ENCODE measurements around the gene JARID2.
A peak's percentile ranks its signal among the peaks of the same experiment; 100 is the strongest.

The JARID2 gene

DNA sequence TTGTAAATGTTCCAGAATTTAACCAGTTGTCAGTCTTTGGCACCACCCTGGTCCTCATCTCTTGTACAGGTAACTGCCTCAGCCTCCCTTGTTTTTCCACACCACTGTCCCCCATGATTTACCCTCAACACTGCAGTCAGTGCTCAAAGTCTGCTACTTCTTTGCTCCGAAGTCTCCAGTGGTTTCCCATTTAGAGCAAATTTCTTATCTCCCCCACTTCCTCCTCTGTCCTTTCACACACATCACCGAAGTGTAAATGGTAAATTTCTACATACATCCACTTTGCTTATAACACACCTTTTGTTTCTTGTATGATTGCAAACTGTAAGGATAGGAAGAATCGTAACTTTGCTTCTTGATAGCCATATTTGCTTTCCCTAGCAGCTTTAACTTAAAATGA is 115.3 kb downstream of the JARID2 start:
- no peak for DNase-seq

DNA sequence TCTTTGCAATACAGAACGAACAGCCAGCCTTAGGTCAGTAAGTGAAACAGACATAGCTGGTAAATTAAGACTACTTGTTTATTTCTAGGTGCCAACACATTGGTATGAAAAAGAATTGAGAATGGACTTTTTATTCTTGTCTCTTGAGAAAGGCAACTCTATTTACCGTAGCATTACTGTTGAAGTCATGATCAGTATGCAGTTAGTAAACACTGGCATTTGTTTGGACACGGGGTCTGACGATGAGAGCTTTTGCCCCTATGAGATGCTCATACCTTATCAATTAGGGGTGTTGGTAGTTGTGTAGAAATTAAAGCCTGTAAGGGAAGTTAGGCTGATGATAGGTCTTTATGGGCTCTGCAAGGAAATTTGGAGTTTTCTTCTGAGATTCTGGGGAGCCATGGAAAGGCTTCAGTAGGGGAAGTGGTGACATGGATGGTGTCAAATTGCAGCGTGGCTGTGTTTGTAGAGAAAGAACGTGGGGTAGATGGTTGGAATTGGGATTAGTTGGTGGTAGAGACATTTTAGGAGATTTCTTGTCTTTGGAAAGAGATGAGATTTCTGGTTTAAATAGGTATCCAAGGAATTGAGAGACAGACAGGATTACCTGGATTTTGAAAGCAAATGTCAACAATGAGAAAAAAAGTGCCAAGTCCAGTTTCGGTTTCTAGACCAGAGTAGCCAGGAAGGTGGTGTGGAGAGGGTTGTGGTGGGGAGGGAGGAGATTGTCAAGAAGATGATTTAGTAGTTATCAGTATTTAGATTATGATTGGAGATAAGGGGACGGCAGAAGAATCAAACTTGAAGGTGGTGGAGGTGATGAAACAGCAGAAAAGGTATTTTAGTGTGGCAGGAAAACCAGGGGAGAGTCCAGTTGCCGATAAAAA is 116.6 kb downstream of the JARID2 start:
- no peak for DNase-seq

DNA sequence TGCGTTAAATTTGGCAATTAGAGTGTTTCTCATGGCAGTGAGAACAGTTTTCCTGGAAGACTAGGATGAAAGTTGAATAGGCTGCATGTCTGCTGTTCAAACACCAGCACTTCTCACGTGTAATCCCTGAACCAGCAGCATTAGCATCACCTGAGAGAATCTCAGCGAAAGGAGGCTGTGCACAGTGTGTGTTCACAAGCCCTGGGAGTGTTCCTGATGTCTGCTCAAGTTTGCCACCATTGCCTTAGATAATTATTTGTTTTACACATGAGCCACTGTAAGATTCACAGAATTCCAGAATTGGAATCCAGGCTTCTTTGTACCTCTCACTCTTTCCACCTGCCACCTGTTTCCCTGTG is 117.3 kb downstream of the JARID2 start:
- no peak for DNase-seq

DNA sequence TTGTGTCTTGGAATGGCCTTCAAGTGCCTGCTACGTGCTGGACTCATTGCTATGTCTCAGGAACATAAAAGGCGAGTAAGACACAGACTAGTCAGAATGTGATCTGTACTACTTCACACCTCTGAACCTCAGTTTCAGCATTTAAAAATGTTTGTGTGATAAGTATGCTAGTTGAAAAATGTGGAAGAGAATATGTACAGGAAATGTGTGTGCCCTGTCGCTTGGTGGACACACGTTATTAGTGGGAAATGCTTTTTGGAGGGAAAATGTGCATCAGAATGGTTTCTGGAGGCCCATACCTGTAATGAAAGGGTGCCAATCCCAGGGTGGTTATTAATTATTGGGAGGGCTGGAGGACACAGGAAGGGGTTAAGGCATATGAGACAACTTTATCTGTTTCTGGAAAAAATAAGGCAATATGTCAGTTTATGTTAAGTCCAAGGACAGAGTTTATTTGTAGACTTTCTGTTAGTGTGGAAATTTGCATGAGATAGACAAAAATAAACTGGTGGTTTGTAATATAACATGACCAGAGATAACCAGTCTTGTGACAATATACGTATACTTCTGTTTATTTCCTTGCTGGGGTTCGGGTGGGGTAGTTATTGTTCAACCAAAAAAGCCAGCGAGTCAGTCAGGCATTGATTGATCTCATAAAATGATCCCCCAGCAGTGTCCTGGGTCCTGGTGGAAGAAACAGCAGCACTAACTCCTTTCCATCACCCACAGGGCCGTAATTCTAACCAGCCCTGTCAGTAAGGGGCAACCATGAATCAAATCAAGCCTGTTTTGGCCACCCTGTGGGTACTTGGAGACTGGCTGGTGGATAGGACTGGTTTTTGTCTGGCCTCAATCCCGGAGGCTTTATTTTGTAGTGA is 117.9 kb downstream of the JARID2 start:
- no peak for DNase-seq

DNA sequence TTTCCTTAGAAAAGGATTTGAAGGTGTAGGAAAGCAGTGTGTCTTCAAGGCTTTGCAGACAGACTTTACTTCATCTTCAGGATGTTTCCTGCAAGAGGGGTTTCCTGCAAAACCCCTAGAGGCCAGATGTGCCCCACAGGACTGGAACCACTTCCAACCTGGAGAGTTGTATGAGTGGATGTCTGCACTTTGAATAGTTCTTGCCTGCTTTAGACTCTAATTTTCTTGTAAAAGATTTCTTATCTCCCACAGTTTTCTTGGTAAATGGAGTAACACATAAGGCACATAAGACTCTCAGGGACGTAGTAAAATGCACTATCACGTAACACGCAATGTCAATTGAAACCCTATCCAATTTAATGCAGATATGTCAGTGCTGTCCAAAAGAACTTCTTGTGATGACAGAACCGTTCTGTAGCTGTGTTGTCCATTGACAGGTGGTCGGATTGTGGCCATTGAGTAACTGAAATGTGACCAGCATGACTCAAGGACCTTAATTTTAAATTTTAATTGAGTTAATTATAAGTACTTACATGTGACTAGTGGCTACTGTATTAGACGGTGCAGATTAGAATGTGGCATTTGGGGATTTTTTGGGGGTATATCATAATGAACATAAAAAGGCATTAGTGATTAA is 118.7 kb downstream of the JARID2 start:
- DNase-seq, result no peak

DNA sequence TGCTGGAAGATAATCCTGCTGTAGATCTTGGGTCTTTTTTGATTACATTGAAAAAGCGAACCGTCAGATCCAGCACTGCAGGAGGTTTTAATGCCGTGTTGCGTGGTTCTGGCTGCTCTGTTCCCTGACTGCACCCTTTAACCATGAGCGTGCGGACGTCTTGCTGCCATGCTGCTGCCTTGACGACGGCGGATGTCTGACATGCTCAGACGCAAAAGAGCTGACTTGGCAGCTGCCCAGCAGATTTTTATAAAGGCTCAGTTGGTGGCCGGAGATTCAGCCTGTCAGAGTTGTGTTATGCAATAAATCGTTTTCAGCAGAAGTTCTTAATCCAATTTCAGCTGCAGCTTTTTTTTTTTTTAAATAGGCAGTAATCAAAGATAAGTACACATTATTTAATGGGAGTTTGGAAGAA is 119.4 kb downstream of the JARID2 start:
- DNase-seq, result peak; percentile 42 to 65

DNA sequence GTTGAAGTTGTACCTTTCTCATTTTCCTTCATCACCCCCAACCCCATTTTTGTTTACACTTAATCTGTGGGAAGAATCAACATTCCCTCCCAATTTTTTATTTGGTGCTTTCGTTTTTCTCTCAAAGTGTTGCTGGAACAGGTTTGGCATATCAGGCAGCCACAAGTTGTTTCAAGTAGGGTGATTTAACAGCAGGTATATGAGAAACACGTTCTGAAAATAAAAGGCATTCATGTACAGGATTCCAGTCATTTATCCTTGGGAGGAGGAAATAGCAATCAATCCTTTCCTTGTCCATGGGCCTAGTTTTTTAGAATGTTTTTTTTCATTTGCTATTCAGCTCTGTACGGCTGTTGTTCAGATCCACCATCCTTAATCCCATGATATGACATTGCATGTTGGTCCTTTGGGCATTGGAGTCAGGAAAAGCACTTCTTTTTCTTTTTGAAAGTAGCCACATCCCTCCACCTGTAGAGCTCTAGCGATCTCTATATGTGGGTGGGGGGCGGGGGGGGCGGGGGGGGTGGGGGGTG is 120.2 kb downstream of the JARID2 start:
- no peak for DNase-seq

DNA sequence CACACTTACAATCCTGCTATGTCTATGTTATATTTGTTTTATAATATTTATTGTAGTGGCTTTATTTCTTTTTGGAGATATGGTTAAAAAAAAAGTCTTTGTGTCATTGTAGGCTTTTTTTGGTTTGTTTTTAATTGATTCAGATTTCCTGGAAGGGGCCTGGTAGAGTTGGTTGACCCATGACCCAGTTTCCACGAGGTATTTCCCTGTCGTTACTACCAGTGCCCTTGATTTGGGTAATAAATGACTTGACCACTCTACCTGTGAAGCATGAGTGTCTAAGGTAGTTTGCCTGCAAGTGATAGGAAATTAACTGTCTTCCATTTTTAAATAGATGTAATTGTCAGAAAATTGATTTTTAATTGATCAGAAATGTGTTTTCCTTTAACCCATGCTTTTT is 121.0 kb downstream of the JARID2 start:
- no peak for DNase-seq

DNA sequence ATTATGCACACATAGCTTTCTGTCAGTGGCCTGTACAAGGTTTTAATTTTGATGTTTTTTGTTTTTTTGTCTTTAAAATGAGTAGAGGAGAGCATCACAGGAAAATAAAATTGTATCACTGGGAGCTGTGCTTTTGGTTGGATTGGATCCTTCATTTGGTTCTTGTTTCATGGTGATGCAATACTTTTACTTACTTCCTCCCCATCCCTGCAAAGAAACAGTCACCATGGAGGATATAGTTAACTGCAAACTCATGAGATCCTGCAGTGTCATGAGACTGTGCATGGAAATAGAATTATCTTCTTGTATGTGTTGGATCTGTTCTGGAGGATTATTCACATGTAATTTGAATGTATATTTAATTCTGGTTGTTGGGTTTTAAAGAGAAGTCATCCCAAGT is 122.3 kb downstream of the JARID2 start:
- DNase-seq, result no peak

DNA sequence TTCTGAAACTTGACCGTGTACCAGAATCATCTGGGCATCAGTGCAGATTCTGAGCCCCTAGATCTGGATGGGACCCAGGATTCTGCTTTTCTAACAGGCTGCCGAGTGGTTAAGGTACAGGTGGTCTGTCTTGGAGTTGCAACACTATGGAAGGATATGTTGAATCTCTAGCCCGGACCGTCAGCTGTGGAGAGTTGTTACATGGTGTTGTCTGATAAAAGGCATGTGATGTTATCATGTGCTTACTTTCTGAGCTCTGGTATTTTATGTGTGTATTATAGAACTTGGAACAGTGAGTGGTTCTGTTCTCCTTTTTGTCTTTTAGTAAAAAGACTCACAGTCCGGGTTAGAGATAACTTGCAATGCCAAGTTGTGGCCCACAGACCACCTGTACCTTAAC is 123.0 kb downstream of the JARID2 start:
- no peak for DNase-seq

DNA sequence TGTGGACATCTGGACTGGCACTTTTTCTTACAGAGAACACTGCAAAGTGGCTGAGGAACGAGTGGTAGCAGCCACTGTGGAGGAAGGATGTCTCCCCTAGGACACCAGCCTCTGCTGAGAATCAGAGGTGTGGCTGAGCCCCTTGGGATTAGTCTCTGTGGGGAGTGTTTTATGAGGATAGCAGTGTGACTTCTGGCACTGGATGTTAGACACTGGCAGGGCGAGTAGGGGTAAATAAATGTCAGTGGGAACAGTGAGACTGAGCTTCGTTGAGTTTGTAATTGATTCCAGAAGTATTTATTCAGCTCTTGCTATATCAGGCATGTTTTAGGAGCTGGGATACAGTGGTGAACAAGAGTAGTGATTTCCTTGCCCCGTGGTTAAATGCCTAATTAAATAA is 124.0 kb downstream of the JARID2 start:
- no peak for DNase-seq

DNA sequence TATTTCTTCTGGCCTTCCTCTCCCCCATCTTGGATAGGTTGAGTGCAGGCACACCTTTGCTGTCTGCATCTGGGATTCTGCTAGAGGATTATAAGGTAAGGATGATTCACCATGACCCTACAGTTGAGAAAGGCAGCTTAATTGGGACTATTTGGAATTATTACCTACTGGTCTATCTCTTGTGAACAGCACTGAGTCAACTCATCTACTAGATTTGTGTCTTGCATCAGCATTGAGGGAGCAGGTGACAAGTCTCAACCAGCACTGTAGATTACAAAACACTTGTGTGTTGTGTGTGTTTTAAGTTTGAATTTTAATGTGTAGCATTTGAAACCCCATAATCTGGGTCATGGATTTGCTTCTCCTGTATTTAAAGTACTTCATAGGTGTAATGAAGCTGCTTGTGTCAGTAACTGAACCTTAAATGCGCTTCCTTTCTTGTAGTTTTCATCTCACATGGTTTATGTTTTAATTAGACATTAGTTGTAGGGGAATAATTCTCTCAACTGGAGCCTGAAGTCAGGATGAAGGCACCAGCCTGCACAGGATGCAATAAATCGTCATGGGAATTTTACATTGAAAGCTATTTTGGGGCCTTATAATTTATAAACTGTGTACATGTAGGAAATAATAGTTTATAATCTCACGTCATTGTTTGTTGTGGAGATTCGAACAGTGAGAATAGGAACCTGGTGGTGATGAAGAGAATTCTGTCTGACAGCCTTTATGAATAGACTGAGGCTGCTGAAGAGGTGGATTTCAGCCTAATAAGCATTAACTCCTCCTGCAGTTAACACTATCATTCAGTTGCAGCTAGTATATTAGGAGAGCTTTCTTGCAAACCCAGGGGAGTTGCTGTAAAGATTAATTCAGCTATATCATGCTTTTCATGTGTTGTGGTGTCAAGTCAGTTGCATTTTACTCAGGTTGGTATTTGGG is 125.1 kb downstream of the JARID2 start:
- DNase-seq, result no peak

DNA sequence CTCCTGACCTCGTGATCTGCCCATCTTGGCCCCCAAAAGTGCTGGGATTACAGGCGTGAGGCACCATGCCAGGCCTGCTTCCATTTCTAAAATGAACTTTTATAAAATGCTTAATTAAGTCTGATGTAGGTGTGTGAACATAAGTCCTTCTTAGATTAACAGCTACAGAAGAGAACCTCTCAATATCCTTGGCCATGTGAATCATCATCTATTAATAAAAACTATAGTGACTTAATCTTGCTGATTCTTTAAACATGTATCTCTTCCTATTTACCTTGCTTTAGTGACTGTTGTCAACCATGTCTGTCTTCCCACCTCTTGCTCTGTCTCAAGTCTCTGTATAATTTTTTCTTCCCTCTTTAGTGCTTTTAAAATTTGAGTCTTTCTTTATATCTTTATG is 127.1 kb downstream of the JARID2 start:
- no peak for DNase-seq

DNA sequence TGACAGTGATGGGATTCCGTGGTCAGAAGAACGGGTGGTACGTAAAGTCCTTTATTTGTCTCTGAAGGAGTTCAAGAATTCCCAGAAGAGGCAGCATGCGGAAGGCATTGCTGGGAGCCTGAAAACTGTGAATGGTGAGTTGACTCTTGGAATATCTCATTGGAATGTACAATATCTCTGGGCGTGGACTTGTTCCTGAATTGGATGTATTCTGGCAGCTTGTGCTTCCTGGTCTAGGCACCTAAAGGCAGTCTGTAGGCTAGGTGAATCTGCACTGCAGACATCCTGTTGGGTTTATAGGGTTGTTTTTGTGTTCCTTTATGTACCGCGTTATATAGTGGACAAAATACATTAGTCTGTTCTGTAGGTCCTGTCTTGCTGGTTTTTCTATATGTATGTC is 128.2 kb downstream of the JARID2 start:
- no peak for DNase-seq

DNA sequence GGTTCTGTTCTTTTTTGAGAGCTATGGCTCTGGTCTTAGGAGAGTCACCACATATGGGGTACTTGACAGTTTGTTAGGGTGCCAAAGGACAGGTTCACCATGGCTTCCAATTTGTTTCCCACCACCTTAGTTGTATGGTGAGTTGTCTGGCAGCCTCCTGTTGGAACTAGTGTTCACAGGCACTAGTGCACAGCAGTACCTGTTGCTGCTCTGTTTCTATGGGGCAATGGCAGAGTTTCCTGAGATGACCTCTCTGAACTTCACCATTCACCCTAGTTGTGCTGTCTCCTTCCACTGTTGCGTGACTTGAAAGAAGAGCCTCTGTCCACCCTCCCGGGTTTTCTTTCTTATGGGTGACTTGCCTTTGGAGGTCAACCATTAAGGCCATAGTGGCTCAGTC is 129.1 kb downstream of the JARID2 start:
- DNase-seq, result no peak

DNA sequence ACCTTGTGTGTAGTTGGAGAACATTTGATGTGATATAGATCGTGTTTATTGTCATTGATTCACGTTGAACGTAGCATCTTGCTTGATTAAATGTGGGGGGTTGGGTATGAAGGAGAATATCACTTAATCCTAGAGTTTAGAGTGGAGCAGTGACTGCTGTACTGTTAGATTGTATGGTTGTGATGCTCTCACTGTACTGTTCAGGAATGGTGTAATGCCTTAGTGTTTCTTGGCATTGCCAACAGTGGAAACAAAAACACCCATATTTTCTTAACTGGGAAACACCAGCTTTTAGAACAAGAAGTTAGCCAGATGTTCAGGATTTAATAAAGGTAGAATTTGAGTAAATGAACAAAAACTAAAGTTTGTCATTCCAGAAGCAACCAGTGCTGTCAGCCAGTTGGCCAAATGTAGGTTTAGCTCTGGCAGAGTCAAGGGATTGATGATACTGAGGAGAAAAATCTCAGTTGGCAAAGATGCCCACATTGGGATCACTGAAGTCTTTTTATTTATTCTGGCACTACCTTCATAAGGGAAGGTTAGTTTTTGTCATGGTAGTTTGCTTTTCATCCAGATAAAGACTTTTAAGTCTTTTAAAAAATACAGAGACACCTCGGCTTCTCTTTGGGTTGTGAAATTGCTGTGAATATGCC is 129.9 kb downstream of the JARID2 start:
- DNase-seq, result no peak

DNA sequence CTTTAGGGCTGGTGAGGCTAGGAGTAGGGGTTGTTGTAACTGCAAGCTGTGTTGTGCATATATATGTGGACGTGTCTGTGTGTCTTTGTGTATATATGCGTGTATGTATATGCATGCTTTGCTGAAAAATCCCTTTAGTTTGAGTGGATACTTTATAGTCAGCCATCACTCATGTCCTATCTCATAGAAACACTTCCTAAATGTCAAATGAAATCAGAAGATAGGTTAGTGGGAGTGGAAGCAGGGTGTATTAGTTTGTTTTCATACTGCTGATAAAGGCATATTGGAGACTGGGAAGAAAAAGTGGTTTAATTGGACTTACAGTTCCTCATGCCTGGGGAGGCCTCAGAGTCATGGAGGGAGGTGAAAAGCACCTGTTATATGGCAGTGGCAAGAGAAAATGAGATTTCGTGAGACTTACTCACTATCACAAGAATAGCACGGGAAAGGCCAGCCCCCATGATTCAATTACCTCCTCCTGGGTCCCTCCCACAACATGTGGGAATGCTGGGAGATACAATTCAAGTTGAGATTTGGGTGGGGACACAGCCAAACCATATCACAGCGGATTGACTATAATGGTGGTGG is 131.1 kb downstream of the JARID2 start:
- DNase-seq, result no peak

DNA sequence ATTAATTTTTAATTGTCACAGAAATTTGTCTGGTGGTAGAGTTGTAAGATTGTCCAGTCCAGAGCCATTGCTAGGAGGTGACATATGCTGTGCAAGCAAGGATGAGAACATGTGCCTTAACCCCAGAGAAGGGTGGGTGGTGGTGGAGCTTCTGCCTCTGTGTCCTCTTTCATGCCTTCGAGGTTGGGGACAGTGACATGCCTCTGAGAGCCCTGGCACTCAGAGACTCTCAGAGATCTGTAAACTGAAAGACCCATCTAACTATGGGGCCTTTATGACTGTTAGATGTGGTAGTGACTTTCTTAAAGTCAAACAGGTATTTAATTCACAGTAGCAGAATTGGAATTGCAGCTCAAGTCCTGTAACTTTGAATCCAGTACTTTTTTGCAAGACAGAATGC is 132.4 kb downstream of the JARID2 start:
- DNase-seq, result no peak

DNA sequence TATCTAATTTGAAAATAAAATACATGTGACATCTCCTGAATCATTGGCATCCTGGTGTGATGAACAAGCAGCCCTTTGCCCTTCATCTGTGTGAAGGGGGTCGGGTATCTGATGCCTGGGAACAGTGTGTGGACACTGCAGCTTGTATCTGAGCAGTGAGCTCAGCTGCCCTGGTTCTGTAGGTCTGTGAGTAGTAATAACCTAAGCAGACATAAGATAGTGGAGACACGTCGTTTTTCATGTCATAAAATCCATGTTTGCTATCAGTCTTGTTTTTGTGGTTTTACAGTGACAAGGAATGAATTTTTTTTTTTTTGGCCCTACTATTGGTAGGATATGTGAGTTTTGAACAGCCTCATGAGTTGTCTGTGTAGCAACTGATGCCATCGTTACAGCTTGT is 133.0 kb downstream of the JARID2 start:
- no peak for DNase-seq

DNA sequence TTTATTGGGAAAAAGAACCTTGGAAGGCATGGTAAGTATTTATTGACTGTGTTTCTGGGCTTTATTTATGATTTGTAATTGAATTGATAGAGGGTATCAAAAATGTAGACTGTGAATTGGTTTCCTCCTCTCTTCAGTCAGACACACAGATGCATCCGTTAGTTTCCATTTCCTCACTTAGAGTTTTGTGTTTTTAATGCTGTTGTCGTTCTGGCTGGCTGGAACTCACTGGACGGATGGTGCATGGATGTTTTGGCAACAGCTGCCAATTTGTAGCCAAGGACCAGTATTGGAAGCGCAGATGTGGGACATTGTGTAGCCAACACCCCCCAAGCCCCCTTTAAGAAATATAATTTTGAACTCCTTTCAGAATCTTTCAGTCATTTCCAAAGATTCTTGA is 134.5 kb downstream of the JARID2 start:
- DNase-seq, result no peak

DNA sequence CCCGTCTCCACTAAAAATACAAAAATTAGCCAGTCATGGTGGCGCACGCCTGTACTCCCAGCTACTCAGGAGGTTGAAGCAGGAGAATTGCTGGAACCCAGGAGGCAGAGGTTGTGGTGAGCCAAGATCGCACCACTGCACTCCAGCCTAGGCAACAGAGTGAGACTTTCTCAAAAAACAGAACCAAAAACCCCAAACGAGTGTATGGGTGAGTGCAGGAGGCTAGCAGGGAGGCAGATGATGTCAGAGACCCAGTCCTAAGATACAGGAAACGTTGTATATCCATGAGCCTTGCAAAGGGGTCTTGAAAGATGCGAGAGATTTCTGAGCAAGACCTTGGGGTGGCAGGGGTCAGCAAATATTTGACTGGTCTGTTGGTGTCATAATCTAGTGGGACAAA is 136.2 kb downstream of the JARID2 start:
- DNase-seq, result no peak

Measured in NCI-H1930 (cell line).